GM12875 (cell line): Measurements from ENCODE around the gene USH2A.

Experiments
- H3K4me3 ChIP-seq: one replicate; pipeline ENCODE4 v1.5.1; 2011; ENCODE audit warnings: low read depth, low read length, control low read depth
- TF ChIP-seq, protein P1 (sequence below): IDR thresholded peaks from 2 replicates; pipeline ENCODE4 v1.5.1; 2011; ENCODE audit warnings: low read depth, mild to moderate bottlenecking, control low read depth, inconsistent platforms, low read length, moderate library complexity, borderline replicate concordance; ENCODE audit not compliant: insufficient read depth

Gene USH2A

DNA sequence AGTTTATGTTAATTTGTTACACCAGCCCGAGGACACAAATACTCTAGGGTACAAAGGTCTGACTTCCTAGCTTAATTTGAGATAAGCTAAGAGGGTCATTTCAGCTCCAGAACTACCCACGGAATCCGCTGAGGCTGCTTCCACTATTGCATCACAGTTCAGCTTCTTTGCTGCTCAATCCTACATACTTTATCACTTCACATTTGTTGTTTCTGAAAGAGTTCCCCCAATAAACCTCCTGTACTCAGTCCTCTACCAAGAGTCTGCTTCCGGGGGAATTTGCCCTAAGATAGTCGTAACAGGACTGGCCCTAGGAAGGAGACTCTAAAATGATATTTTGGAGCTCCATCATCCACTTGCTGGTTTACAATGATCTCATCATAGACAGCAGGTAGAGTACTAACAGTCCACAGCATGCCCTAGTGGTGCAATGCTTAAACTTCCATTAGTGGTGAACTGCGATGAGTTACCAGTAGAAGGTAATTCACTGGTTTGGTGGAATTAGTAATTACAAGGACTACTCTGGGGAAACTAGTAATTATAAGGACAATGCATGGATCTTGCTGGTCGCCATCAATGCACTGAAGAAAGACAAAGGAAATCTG lies 229.3 kb downstream of the USH2A start:
- TF ChIP-seq, protein P1, sequence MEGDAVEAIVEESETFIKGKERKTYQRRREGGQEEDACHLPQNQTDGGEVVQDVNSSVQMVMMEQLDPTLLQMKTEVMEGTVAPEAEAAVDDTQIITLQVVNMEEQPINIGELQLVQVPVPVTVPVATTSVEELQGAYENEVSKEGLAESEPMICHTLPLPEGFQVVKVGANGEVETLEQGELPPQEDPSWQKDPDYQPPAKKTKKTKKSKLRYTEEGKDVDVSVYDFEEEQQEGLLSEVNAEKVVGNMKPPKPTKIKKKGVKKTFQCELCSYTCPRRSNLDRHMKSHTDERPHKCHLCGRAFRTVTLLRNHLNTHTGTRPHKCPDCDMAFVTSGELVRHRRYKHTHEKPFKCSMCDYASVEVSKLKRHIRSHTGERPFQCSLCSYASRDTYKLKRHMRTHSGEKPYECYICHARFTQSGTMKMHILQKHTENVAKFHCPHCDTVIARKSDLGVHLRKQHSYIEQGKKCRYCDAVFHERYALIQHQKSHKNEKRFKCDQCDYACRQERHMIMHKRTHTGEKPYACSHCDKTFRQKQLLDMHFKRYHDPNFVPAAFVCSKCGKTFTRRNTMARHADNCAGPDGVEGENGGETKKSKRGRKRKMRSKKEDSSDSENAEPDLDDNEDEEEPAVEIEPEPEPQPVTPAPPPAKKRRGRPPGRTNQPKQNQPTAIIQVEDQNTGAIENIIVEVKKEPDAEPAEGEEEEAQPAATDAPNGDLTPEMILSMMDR: no peak
- H3K4me3 ChIP-seq: no peak overlapping the region

DNA sequence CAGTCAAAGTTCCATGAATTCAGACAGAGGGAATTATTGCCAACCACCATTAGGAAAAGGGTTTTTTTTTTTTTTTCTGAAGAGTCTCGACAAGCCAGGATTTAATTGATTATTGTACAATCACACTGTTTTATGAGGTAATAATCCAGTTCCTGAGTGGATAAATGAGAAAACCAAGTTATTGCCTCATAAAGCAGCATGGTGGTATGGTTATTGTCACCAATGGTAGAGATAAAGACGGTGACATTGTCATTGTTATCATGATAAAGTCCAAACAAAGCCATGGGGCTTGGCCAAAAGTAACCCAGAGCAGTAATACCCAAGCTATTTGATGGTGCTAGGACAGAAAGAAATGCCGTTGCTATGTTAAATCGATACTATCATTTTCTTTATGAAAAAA lies 232.8 kb downstream of the USH2A start:
- TF ChIP-seq, protein P1: no peak
- H3K4me3 ChIP-seq: no peak overlapping the region

DNA sequence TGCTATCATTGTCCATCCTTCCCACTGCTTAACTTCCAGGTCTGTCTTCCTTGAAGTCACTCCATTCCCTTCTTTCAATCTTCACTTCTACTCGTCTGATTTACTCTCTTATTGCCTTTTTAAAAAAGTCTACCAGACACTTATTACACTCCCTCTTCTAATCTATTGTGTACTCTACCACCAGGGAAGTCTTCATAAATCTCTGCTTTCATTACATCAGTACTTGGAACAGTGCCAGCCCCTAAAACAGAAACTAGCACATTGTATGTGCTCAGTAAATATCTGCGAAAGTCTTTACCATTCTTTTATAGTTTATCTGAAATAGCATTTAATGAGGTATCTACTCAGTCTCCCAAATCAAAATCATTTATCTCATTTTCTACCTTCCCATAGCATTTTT lies 236.4 kb downstream of the USH2A start:
- H3K4me3 ChIP-seq: no peak overlapping the region
- TF ChIP-seq, protein P1: no peak

DNA sequence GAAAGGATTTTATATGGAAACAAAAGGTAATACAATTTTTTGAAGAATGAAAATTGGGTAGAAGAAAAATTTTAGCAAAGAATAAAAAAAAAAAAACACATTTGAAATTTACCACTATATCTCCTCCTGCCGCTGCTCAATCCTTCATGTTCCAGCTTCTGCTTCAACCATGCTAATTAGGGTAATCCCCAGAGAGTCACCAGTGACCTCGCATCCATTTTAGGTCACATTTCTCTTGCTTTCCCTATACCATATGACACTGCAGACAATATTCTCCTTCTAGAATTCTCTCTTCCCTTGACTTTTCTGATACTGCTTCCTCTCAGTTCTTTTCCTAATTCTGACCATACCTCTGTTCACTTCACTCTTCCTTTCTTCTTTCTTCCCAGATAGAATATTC lies 237.1 kb downstream of the USH2A start:
- no peak overlapping the region for H3K4me3 ChIP-seq
- TF ChIP-seq, protein P1: no peak

DNA sequence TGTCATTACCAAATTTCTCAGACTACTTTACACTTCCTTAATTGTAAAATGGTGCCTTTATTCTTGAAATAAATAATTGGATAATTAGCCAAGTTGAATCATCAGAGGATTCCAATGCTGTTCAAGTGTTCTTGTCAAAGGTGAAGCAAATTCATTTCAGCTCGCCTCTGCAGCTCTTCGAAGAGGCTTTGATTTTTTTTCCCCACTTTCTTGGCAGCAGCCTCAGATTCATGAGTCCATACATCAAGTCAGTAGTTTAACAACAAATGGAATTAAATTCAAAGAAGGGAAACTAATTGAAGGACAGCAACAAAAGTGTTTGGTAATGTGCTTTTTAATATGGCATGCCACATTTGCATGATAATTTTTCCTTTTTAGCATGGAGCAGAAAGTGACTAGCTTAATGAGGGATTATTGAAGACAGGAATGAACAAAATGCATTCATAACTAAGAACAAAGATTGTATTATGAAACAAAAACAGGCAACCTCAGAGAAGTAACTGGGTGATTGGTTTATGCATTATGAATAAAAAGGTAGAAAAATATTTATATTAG lies 239.0 kb downstream of the USH2A start:
- TF ChIP-seq, protein P1: no peak
- H3K4me3 ChIP-seq: no peak overlapping the region

DNA sequence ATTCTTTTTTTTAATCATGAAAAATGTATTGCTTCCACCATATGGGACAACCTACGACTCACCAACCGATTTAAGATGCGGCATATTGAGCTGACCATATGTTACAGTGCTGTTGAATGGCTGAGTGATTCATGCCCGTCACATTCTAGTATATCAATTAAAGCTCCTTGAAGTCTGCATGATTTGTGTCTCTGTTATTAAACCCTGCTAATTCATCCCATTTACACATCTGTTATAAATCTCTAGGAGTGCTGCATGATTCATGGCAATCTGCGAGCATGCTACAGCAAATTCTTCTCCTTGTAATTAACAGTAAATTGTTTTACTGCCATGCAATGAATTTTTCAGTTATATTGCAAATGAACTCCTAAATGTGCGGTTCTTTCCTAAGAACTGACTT lies 239.8 kb downstream of the USH2A start:
- H3K4me3 ChIP-seq: no peak overlapping the region
- TF ChIP-seq, protein P1: no peak

DNA sequence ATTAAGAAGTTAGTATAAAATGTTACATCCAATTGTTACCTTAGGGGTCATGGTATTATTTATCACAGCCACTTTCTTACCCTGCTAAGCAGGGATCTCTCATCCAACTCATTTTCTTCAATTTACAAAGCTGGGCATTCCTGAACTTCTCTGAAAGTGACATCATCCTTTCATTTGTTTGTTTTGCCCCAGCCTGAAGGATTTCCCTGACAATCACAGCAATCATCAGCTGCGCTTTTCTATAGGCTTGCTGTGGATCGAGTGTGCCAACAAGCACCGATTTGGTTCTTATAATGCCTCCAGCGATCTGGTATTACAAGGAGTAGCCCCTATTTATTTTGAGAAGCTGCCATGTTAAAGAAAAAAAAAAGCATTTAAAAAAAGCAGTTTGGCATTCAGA lies 240.2 kb downstream of the USH2A start:
- TF ChIP-seq, protein P1: no peak
- H3K4me3 ChIP-seq: no peak overlapping the region
